ENCODE data around the gene LIN7C. TPM values are rescaled to one million over a fixed set of nuclear protein-coding genes. Genes with fewer than 3 reads are reported as not detected.

LIN7C gene
- total RNA-seq, 1 donor from 2014 or later, result 26.8 TPM

DNA sequence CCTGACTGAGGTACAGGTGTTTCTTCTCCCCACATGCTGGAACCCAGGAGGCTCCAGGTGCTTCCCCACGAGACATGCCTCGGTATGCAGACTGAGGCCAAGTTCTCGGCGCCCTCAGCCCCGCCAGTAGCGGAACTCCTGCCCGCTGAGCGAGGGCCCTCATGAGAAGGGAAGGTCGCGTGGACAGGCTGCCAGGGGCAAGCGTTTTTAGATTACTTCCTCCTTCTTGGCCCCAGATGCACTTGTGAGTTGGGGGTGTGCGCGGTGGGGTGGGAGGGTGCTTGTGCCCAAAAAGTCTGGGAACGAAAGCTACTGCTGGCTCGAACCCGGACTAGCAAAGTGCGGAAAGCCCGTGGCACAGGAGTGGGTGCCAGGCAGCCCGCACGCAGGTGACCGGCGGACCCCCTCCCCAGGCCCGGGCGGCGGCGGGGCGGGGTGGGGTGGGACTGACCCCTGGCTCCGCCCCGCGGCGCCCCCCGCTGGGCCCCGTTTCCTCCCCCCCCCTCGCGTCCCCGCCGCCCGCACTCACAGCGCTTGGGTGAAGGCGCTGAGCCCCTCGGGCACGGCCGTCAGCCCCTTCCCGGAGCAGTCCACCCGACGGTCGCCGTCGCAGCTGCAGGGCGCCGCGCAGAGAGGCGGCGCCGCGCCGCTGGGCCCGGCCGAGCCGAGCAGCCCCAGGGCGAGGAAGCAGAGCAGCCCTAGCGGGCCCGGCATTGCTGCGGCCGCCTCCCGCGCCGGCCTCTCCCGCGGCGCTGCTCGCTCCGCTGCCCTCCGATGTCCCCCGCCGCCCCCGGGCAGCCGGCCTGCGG is 34.8 kb downstream of the LIN7C start:
- DNase-seq (ENCODE audit: low spot score), result no peak

DNA sequence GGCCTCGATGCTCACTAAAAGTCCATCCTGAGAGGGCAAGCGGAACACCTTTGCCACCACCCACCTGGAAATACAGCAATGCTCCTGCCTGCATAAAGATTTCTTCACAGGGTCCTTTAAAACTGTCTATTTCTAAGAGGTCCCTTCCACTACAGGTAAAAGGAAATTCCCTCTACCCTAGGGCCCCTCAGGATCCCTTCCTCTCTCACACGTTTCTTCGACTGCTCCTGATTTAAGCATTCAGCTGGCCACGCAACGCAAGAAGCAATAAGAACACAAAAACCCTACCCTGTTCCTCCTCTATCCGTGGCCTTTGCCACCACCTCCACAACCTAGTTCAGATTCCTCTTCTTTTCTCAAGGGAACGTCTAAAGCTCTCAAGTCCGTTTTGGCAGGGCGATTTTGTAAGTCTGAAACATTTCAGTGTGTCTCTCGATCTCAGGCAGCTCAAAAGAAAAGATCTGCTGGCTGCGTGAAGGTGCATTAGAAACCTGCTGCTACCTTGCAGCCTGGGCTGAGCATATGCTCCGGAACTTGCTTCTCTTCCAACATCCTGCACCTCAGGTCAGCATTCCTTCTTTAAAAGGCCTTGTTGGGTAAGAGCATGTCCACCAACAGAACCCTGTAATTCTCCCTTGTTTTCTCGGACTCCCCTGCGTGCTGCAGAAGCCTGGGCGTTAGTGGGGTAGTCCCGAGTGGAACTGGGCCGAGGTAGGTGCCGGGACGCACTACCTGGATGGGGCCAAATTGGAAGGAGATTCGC is 35.6 kb downstream of the LIN7C start:
- no peak for DNase-seq (ENCODE audit: low spot score)

DNA sequence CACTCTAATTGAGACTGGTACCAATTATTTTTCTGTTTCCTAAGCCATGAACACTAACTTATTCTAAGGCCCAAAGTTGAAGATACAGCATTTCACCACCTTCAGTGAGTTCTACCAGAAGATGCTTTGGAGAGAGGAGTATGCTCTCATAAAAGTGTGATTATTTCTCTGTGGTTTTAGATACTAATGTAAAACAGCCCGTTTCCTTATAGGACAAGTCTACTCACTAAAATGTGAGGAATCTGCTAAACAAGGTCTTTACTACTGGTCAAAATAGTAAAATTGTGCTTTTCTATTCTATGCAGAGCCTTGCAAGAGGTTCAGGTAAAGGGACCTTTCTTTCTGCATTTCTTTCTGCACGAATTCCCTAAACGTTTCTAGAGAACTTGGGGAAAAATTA is 36.4 kb downstream of the LIN7C start:
- DNase-seq (ENCODE audit: low spot score), result no peak

DNA sequence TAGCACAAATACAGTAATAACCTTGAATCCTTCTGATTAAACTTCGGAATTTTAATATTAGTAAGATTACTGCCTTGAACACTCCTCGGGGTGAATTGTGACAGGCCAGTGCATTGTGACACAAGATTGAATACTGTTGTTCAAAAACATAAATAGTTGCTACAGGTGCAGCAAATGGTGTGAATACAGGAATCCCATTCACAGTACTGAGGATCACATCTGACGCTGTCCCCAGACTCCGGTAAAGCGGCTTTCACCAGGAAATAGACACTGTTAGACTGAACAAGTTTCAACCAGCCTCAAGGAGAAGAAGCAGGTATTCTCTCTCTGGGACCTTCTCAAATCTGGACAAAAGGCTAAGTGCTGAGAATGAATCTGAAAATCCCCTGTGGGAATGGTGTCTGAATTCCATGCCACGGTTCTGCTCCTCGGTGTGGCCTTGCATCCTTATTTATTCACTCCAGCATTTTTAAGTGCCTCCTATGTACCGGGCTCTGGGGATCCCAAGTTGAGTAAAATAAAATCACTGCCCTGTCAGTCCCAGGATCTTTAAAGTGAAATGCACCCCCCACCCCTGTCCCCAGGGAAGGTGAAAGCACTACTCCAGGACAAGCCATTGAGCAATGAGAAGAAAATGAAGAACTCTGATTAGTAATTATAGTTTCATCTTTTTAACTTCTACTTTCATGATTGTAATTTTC is 37.4 kb downstream of the LIN7C start:
- DNase-seq (ENCODE audit: low spot score), result no peak

DNA sequence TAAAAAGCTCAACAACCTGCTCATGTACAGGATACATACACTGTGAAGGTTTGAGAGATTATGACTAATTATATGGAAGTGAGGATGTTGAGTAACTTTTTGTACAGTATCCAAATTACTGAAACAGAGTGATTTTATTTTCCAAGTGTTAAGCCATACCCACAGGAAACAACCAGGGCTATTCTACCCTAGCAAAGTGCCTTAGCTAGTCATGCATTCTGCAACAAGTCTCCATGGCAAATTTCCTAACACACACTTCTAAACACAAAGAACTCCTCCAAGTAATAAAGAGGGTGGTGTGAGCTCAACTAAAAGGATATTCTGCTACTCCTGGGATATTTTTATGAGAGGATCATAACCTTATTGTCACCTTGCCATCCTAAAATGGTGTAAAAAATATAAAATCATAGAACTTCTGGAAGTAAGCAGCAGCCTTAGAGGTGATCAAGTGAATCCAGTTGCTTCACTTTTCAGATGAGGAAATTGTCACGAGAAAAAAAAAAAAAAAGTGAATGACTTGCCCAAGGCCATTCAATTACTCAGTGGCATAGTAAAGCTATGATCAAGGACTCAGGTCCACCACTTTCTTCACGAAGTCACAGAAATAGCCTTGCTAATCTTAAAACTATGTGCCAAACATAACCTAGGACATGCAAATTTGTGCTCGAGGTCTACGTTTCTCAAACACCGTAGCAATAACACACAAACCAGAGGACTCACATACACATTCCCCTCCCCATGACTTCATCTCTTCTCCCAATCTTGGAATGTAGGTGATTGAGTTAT is 38.2 kb downstream of the LIN7C start:
- no peak for DNase-seq (ENCODE audit: low spot score)

DNA sequence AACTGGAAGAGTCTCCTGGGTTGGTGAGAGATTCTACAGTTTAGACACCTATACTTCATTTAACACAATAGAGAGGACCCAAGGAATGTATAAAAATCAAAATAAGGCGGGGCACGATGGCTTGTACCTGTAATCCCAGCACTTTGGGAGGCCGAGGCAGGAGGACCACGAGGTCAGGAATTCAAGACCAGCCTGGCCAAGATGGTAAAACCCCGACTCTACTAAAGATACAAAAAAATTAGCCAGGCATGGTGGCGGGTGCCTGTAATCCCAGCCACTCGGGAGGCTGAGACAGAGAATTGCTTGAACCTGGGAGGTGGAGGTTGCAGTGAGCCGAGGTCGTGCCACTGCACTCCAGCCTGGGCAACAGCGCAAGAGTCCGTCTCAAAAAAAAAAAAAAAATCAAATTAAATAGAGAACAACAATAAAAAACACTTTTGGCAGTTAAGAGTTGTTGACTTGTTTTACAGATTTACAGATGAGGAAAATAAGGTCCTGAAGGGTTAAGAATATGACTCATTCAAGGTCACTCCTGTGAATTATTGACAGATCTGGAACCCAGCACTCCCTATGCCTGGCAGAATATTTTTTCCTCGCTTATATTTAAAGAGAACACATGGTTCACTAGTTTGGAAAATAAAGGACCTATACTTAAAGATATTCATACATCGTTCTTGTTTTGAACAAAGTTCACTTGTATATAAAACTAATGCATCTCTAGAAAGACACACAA is 39.2 kb downstream of the LIN7C start:
- DNase-seq (ENCODE audit: low spot score), result no peak

DNA sequence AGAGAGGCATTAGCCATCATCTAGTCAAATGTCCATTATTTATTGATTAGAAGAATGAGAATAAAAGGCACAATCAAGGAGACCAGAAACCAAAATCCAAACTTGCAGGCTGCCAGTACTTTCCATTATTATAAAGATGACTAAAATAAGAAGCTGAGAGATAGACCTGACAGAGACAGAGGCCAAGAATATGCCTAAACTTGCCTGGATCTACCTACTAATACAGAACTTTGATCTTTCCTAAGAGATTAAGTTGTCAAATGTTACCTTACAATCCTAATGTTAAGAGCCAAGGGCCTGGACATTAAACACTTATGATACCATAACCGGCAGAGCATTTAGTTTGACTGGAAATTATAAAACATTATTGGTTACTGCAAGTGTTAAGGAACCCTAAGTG is 40.2 kb downstream of the LIN7C start:
- DNase-seq (ENCODE audit: low spot score), result no peak

DNA sequence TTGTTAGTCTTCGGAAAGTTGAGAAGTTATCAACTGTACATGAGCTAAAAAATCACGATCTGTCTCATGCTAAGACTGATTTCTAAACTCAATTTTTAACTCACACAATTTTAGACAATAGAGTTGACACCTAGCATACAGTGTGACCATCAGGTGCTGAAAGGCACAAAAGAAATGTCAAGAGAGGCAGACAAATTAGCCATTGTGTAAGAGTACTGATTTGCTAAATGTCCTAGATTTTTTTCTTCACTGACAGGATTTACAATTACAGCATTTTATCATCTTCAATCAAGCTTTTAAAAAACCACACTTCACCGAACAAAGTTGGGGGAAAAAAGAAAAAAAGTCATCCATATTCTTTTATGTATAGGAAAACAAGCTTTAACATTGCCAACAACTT is 40.9 kb downstream of the LIN7C start:
- no peak for DNase-seq (ENCODE audit: low spot score)

DNA sequence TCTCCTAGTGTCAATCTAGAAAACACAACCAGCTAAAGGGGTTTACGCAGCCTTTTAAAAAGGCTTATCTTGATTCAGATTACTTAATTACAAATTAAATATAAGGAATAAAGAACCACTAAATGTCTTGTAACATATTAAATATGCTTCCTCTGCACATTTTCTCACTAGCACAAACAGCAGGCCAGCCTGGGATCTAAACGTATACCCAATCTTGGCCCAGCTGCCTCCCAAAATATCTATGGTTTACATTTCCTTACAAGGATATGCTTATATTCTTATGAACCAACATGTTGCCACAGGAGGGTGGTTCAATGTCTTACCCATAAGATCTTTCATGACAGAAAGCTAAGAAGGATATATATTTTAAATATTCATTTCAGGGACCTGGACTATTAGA is 41.7 kb downstream of the LIN7C start:
- no peak for DNase-seq (ENCODE audit: low spot score)

DNA sequence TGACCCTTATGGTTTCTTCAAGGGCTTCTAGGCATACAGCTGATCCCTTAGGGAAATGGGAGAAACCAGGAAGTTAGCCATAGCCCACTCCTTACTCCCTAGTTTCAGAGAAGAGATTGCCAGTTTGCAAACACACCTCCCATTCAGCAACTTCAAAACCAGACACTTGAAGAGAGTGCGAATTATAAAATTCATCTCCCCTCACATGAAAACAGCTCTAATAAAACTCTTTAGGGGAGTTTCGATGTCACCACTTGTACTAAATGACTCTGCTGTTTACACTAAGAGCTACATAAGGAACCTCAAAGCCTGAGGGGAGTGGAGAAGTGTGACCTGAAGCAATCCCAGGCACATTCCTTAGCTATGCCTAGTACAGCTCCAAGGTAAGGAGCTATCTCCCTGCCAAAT is 42.3 kb downstream of the LIN7C start:
- no peak for DNase-seq (ENCODE audit: low spot score)

DNA sequence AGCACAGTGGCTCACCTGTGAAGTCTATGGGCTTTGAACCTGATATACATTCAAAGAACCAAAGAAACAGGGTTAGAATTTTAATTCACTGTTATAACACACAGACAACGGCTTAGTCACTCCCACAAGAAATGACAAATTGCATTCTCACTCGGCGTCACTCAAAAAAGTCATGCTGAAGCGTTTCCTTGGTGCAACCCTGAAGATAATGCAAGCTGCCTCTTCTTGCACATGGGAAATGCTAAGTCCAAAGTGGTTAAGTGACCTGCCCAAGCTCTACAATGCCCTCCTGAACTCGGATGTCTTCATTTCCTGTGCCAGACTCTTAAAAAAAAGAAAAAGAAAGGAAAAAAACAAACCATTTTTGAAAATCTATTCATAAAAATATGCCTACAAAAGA is 44.0 kb downstream of the LIN7C start:
- no peak for DNase-seq (ENCODE audit: low spot score)

DNA sequence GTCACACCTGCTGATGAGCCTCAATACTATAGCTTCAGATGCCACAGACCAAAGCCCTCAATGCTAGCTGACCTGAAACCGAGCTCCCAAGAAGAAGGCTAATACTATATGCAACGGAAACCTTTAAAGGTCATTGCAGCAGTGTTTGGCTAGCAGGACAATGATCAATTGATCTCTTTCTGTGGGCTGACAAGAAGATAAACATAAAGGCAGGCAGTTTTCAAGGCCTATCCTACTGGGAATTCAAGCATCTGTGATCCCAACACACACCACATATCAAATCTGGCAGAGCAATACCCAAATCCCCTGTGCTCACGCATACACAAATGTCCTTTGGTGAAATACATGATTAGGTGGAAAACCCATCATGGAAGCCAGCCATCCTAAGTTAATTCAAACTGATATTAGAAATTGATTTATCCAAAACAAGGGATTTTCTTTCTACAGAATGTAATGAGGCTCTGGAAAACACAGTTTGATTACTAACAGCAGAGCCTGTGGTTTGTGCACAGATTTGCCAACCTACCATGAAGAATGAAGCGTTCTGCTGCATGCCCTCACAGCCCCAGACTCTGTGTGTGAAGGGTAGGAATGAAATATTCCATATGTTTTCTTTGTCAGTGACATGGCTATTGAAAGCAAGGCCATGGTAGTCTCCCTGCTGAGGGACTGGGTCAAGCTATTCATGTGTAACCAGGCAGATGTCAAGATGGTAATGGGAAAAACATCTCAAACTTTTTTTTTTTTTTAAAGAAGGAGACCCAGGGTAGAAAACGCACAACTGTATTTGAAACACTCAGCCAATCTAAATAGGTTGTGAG is 46.2 kb downstream of the LIN7C start:
- DNase-seq (ENCODE audit: low spot score), result no peak

DNA sequence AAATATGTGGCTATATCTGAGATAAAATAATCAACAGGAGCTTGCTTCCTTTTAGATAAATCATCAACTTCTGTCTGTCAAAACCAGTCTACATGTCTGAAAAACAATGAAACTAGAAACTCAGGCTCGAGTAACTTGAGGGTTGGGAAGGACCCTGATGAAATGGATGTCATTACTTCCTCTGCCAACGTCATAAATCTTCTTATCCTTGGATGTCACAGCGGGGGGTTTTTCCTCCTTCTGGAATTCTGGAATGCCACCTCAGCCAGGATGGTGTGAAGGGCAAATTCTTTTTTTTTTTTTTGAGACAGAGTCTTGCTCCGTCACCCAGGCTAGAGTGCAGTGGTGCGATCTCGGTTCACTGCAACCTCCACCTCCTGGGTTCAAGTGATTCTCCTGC is 47.4 kb downstream of the LIN7C start:
- no peak for DNase-seq (ENCODE audit: low spot score)

DNA sequence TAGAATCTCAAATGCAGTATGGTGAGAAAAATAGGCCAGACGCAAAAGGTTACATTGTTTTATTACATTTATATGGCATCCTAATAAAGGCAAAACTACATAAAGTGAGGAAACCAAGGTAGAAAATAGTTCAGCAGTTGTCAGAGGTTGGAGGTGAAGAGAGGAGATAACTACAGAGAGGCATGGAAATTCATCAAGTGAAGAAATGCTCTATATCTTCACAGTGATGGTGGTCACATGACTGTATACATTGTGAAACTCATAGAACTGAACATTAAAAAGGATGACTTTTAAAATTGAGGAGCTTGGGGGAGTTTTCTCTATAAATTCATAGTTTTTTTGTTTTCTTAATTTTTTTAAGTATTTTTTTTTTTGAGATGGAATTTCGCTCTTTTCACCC is 48.4 kb downstream of the LIN7C start:
- no peak for DNase-seq (ENCODE audit: low spot score)

DNA sequence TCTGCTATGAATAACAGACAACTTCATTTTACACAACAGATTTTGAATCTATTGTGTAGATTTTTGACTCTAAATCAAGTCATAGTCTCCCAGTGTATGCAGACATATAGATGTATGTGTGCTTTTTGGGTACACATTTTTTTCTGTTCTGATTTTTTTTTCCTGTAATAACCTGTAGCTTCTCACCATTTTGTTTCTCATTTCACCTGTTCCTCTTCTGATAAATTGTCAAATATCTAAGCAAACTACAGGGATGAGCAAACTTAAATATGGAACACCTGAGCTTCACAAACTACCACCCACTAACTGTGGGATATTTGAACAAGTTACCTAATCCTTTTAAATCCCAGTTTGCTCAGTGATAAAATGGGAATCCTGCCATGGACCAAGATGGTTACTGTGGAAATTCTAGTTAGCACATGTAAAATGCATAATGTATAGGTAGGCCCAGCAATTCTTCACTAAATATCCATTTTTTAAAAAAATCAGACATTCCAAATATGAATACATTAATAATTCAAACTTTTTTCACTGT is 49.7 kb downstream of the LIN7C start:
- no peak for DNase-seq (ENCODE audit: low spot score)

DNA sequence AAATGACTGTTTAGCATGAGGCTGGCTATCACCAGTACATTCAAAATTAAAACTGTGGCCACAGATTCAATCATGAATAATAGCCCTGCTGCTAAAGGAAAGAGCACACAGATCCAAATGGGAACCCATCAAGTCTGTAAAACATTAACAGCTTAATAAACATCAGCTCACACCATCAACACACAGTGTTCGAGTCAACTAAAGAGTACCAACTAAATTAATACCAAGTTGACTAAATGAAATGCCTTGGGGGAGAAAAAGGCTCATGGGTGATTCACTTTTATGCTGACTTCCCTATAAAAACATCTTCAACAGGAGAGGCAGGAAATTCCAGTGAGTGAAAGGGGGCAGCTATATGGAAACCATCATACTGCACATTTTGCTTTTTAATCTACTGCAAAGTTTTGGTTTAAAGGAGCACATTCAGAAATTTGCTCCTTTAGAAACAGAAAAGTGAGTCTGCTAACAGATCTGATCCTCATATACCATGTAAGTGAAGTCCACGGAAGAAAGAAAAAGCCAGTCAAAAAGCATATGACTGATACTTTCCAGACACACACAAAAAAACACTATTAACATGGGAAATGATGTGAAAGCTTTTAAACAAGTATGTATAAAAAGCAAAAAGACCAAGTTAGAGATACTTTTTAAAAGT is 50.3 kb downstream of the LIN7C start:
- DNase-seq (ENCODE audit: low spot score), result no peak

DNA sequence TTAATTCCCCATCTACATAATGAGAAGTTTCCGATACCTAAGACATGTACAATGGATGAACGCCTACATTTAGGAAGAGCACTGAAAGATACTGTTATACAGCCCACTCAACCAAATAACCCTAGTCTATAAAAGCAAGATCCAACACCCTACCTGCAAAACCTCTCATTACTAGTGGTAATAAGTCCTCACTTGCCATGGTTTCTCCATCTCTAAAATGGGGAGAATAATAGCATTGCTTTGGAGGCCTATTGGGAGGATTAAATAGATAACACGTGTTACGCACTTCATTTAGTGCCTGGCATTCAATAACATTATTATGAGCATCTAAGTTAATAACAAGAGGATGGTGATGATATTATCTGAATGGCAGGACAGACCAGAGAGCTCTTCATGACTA is 50.9 kb downstream of the LIN7C start:
- DNase-seq (ENCODE audit: low spot score), result no peak

DNA sequence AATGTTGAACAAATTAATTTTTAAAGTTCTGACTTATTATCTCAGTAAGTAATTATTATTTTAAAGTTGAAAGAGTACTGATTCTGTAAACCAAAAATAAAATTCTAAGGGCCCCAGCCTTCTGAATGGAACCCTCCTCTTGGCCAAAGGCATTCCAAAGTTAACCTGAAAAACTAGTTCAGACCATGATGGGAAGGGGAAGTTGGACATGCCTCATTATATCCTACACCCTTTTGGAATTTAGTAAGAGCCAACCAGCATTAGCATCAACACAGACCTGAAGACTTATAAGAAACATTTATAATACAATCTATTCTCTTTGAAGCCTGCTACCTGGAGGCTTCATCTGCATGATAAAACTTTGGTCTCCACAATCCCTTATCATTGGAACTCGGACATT is 52.9 kb downstream of the LIN7C start:
- no peak for DNase-seq (ENCODE audit: low spot score)

DNA sequence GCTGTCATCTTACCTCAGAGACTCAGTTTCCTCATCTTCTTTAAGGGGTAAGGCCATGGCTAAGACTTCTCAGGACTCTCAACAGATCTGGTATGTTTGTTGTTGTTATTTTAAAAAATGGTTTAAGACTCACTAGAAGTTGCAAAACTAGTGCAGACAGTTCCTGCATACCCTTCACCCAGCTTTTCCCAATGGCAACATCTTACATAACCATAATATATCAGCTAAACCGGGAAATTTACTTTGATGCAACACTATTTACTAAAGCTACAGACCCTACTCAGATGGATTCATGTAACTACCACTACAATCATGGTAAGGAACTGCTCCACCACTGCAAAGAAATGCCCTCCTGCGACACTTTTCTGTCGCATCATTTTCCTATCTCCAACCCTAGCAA is 54.4 kb downstream of the LIN7C start:
- no peak for DNase-seq (ENCODE audit: low spot score)
